ENCODE data around the gene LSMEM2.

LSMEM2 gene

GRCh38 chr3:50323092-50323600 is 44.3 kb downstream of the LSMEM2 start:
- H3K4me1 ChIP-seq (ENCODE audit: control insufficient read depth, insufficient read depth, low read length), result peaks cover 8% of the 10 kb centered on the region

GRCh38 chr3:50323614-50324199 is 44.8 kb downstream of the LSMEM2 start:
- Histone ChIP-seq H3K4me3 (ENCODE audit: low read length) (no peak overlapping the region), H3K27ac (ENCODE audit: low read length) (no peak overlapping the region)

More at GRCh38 chr3:50323092-50323600, 44.3 kb downstream of the LSMEM2 start:
- Histone ChIP-seq H3K27me3 (ENCODE audit: control insufficient read depth, insufficient read depth, low read length) (no peaks in the 10 kb centered on the region), H3K4me3 (ENCODE audit: low read length) (no peak overlapping the region), H3K27ac (ENCODE audit: low read length) (no peak overlapping the region), H3K36me3 (ENCODE audit: control insufficient read depth, insufficient read depth, low read length) (peaks cover 18% of the 10 kb centered on the region), H3K9me3 (ENCODE audit: control insufficient read depth, insufficient read depth, low read length) (no peaks in the 10 kb centered on the region)
- no CpG with 5 or more reads among the region's 4 CpGs for WGBS (ENCODE audit: insufficient coverage, insufficient read length)
- no peak for DNase-seq (ENCODE audit: low read depth, low spot score)

GRCh38 chr3:50324351-50325112 is 45.6 kb downstream of the LSMEM2 start:
- no peak for DNase-seq (ENCODE audit: low read depth, low spot score)
- H3K4me3 ChIP-seq (ENCODE audit: low read length), result no peak overlapping the region
- peaks cover 4% of the 10 kb centered on the region for H3K36me3 ChIP-seq (ENCODE audit: control insufficient read depth, insufficient read depth, low read length)
- no CpG with 5 or more reads among the region's 4 CpGs for WGBS (ENCODE audit: insufficient coverage, insufficient read length)
- H3K27ac ChIP-seq (ENCODE audit: low read length), result no peak overlapping the region
- H3K4me1 ChIP-seq (ENCODE audit: control insufficient read depth, insufficient read depth, low read length), result peaks cover 8% of the 10 kb centered on the region
- H3K9me3 ChIP-seq (ENCODE audit: control insufficient read depth, insufficient read depth, low read length), result no peaks in the 10 kb centered on the region
- H3K27me3 ChIP-seq (ENCODE audit: control insufficient read depth, insufficient read depth, low read length), result no peaks in the 10 kb centered on the region

More at GRCh38 chr3:50323614-50324199, 44.8 kb downstream of the LSMEM2 start:
- Histone ChIP-seq H3K4me1 (ENCODE audit: control insufficient read depth, insufficient read depth, low read length) (peaks cover 8% of the 10 kb centered on the region), H3K36me3 (ENCODE audit: control insufficient read depth, insufficient read depth, low read length) (peaks cover 12% of the 10 kb centered on the region), H3K27me3 (ENCODE audit: control insufficient read depth, insufficient read depth, low read length) (no peaks in the 10 kb centered on the region), H3K9me3 (ENCODE audit: control insufficient read depth, insufficient read depth, low read length) (no peaks in the 10 kb centered on the region)
- WGBS (ENCODE audit: insufficient coverage, insufficient read length), result no CpG with 5 or more reads among the region's 5 CpGs
- no peak for DNase-seq (ENCODE audit: low read depth, low spot score)

GRCh38 chr3:50325113-50325480 is 46.2 kb downstream of the LSMEM2 start:
- H3K4me3 ChIP-seq (ENCODE audit: low read length), result no peak overlapping the region
- H3K27me3 ChIP-seq (ENCODE audit: control insufficient read depth, insufficient read depth, low read length), result no peaks in the 10 kb centered on the region
- peaks cover 5% of the 10 kb centered on the region for H3K4me1 ChIP-seq (ENCODE audit: control insufficient read depth, insufficient read depth, low read length)
- H3K9me3 ChIP-seq (ENCODE audit: control insufficient read depth, insufficient read depth, low read length), result no peaks in the 10 kb centered on the region
- no CpG with 5 or more reads among the region's 2 CpGs for WGBS (ENCODE audit: insufficient coverage, insufficient read length)
- H3K36me3 ChIP-seq (ENCODE audit: control insufficient read depth, insufficient read depth, low read length), result peaks cover 7% of the 10 kb centered on the region; the same call in 1 of the 2 replicates
- no peak overlapping the region for H3K27ac ChIP-seq (ENCODE audit: low read length)
- no peak for DNase-seq (ENCODE audit: low read depth, low spot score)

- no CpG with 5 or more reads among the region's 11 CpGs for WGBS (ENCODE audit: insufficient coverage, insufficient read length)
- Histone ChIP-seq H3K27ac (ENCODE audit: low read length) (no peak overlapping the region), H3K36me3 (ENCODE audit: control insufficient read depth, insufficient read depth, low read length) (peaks cover 11% of the 10 kb centered on the region), H3K27me3 (ENCODE audit: control insufficient read depth, insufficient read depth, low read length) (no peaks in the 10 kb centered on the region), H3K9me3 (ENCODE audit: control insufficient read depth, insufficient read depth, low read length) (no peaks in the 10 kb centered on the region), H3K4me1 (ENCODE audit: control insufficient read depth, insufficient read depth, low read length) (peaks cover 3% of the 10 kb centered on the region; the same call in 1 of the 2 replicates), H3K4me3 (ENCODE audit: low read length) (no peak overlapping the region)
- DNase-seq (ENCODE audit: low read depth, low spot score), result no peak
Observed at GRCh38 chr3:50325497-50326181, 46.8 kb downstream of the LSMEM2 start.

GRCh38 chr3:50326182-50326541 is 47.3 kb downstream of the LSMEM2 start:
- no CpG with 5 or more reads among the region's 8 CpGs for WGBS (ENCODE audit: insufficient coverage, insufficient read length)
- no peak overlapping the region for H3K27ac ChIP-seq (ENCODE audit: low read length)
- no peaks in the 10 kb centered on the region for H3K27me3 ChIP-seq (ENCODE audit: control insufficient read depth, insufficient read depth, low read length)
- H3K9me3 ChIP-seq (ENCODE audit: control insufficient read depth, insufficient read depth, low read length), result no peaks in the 10 kb centered on the region
- no peak for DNase-seq (ENCODE audit: low read depth, low spot score)
- H3K4me3 ChIP-seq (ENCODE audit: low read length), result no peak overlapping the region
- peaks cover 3% of the 10 kb centered on the region; the same call in 1 of the 2 replicates for H3K4me1 ChIP-seq (ENCODE audit: control insufficient read depth, insufficient read depth, low read length)
- H3K36me3 ChIP-seq (ENCODE audit: control insufficient read depth, insufficient read depth, low read length), result peaks cover 13% of the 10 kb centered on the region

- Histone ChIP-seq H3K4me1 (ENCODE audit: control insufficient read depth, insufficient read depth, low read length) (peaks cover 3% of the 10 kb centered on the region; the same call in 1 of the 2 replicates), H3K9me3 (ENCODE audit: control insufficient read depth, insufficient read depth, low read length) (no peaks in the 10 kb centered on the region), H3K27ac (ENCODE audit: low read length) (no peak overlapping the region), H3K27me3 (ENCODE audit: control insufficient read depth, insufficient read depth, low read length) (no peaks in the 10 kb centered on the region), H3K4me3 (ENCODE audit: low read length) (peak overlapping the region; percentile 84; the same call in 1 of the 2 replicates), H3K36me3 (ENCODE audit: control insufficient read depth, insufficient read depth, low read length) (peaks cover 18% of the 10 kb centered on the region)
- no CpG with 5 or more reads among the region's 4 CpGs for WGBS (ENCODE audit: insufficient coverage, insufficient read length)
- DNase-seq (ENCODE audit: low read depth, low spot score), result no peak
Observed at GRCh38 chr3:50327129-50327528, 48.2 kb downstream of the LSMEM2 start.

GRCh38 chr3:50327943-50328691 is 49.2 kb downstream of the LSMEM2 start, which contains the start of gene TUSC2:
TSS of gene TUSC2 (minus strand) at chr3:50328223. CDS start at chr3:50328099, 124 bp downstream.
- no peak within 1 kb of the TSS for H3K27ac ChIP-seq (ENCODE audit: low read length)
- no CpG with 5 or more reads among the region's 55 CpGs for WGBS (ENCODE audit: insufficient coverage, insufficient read length)

GRCh38 chr3:50330330-50330729 is 51.4 kb downstream of the LSMEM2 start:
- DNase-seq (ENCODE audit: low read depth, low spot score), result no peak
- H3K27ac ChIP-seq (ENCODE audit: low read length), result no peak overlapping the region
- no peaks in the 10 kb centered on the region for H3K27me3 ChIP-seq (ENCODE audit: control insufficient read depth, insufficient read depth, low read length)
- H3K4me3 ChIP-seq (ENCODE audit: low read length), result no peak overlapping the region
- H3K4me1 ChIP-seq (ENCODE audit: control insufficient read depth, insufficient read depth, low read length), result no peaks in the 10 kb centered on the region
- no CpG with 5 or more reads among the region's 10 CpGs for WGBS (ENCODE audit: insufficient coverage, insufficient read length)
- H3K36me3 ChIP-seq (ENCODE audit: control insufficient read depth, insufficient read depth, low read length), result peaks cover 18% of the 10 kb centered on the region
- H3K9me3 ChIP-seq (ENCODE audit: control insufficient read depth, insufficient read depth, low read length), result no peaks in the 10 kb centered on the region

More at GRCh38 chr3:50327943-50328691, 49.2 kb downstream of the LSMEM2 start, which contains the start of gene TUSC2:
- Histone ChIP-seq H3K9me3 (ENCODE audit: control insufficient read depth, insufficient read depth, low read length) (no peaks in the 10 kb centered on the region), H3K4me3 (ENCODE audit: low read length) (peak within 1 kb of the TSS; percentile 84), H3K27me3 (ENCODE audit: control insufficient read depth, insufficient read depth, low read length) (no peaks in the 10 kb centered on the region), H3K4me1 (ENCODE audit: control insufficient read depth, insufficient read depth, low read length) (peaks cover 3% of the 10 kb centered on the region; the same call in 1 of the 2 replicates), H3K36me3 (ENCODE audit: control insufficient read depth, insufficient read depth, low read length) (peaks cover 18% of the 10 kb centered on the region)
- no peak for DNase-seq (ENCODE audit: low read depth, low spot score)

Data from iPS DF 6.9 (cell line).